ENCODE measurements around the gene CTLA4. TPM values are rescaled to one million over a fixed set of nuclear protein-coding genes. Genes with fewer than 3 reads are reported as not detected.

CTLA4 gene
- total and polyA plus RNA-seq, 10 of the 15 experiments (the other 5 are each of a cell fraction or from before 2014, with no cell fraction given) = not detected

DNA sequence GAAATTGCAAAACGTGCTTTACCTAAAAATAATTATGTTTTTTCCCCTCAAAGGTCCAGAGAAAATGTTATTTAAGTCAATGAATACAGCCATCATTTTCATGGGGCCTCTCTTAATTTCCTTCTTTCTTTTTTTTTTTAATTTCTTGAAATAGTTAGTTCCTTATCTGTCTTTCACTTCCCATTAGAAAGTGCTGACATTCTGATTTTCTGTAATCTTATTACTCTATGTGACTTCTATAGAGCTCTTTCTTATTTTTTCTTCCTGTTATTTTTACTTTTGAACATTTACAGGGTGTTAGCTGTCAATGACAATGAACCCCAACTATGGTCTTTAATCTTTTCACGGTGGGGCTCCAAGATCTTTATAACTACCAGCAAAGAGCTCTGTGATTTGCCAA, 30.0 kb downstream of the CTLA4 start (continued):
- TF ChIP-seq, protein P1, sequence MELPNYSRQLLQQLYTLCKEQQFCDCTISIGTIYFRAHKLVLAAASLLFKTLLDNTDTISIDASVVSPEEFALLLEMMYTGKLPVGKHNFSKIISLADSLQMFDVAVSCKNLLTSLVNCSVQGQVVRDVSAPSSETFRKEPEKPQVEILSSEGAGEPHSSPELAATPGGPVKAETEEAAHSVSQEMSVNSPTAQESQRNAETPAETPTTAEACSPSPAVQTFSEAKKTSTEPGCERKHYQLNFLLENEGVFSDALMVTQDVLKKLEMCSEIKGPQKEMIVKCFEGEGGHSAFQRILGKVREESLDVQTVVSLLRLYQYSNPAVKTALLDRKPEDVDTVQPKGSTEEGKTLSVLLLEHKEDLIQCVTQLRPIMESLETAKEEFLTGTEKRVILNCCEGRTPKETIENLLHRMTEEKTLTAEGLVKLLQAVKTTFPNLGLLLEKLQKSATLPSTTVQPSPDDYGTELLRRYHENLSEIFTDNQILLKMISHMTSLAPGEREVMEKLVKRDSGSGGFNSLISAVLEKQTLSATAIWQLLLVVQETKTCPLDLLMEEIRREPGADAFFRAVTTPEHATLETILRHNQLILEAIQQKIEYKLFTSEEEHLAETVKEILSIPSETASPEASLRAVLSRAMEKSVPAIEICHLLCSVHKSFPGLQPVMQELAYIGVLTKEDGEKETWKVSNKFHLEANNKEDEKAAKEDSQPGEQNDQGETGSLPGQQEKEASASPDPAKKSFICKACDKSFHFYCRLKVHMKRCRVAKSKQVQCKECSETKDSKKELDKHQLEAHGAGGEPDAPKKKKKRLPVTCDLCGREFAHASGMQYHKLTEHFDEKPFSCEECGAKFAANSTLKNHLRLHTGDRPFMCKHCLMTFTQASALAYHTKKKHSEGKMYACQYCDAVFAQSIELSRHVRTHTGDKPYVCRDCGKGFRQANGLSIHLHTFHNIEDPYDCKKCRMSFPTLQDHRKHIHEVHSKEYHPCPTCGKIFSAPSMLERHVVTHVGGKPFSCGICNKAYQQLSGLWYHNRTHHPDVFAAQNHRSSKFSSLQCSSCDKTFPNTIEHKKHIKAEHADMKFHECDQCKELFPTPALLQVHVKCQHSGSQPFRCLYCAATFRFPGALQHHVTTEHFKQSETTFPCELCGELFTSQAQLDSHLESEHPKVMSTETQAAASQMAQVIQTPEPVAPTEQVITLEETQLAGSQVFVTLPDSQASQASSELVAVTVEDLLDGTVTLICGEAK (IDR thresholded peaks at IDR 0.05; ENCODE audit: borderline replicate concordance) = no peak
- TF ChIP-seq SRF (IDR thresholded peaks at IDR 0.05; ENCODE audit: low read depth in 2 of 2, low read length in 2 of 2) = no peak
- TF ChIP-seq RBBP5 (conservative IDR thresholded peaks at IDR 0.05) = no peak

DNA sequence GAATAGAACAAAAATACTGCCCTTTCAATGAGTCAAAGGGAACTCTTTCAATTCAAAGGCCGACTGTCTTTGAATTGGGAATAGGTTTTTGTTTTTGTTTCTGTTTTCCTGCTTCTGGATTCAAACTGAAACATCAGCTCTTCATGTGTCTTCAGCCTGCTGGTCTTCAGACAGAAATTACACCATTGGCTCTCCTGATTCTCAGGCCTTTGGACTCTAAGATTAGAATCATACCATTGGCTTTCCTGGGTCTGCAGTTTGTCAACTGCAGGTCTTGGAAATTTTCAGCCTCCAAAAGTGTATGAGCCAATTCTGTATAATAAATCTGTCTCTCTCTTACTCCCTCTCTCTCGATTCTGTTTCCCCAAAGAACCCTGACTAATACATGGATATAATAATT, 31.1 kb downstream of the CTLA4 start:
- ATAC-seq (no peak), FAIRE-seq (no peak), DNase-seq (ENCODE audit: low read depth, low spot score) (no peak)
- ChIA-PET SMC1A (ENCODE audit: uncharacterized antibody, unreplicated experiment) (interaction anchor here (0.9 to 1.0 kb wide), 2 partner anchors 11 to 16 kb away, joined by 3 to 4 read pairs; no protein-coding TSS in a partner anchor), POLR2A (interaction anchor here (0.9 kb wide), 1 partner anchor 12 kb away, joined by 3 read pairs; no protein-coding TSS in a partner anchor), RAD21 (ENCODE audit: unreplicated experiment) (no interaction called here), CTCF (no interaction called here)
- H3K4me3 ChIP-seq = no peak overlapping the region
- H3K27me3 ChIP-seq (replicated peaks in 1 of 2; ENCODE audit: control insufficient read depth in 2 of 2, insufficient read depth in 2 of 2, low read length in 1 of 2) = no peaks in the 10 kb centered on the region; a peak in 1 of 4 replicates
- H3K36me3 ChIP-seq (ENCODE audit: control insufficient read depth in 2 of 2, insufficient read depth in 2 of 2, low read length in 1 of 2) = no peaks in the 10 kb centered on the region
- TF ChIP-seq EP300 (IDR thresholded peaks at IDR 0.05; ENCODE audit: borderline replicate concordance in 1 of 2, control insufficient read depth in 1 of 2, low read depth in 2 of 2, low read length in 2 of 2) = no peak
- TF ChIP-seq, protein P2, sequence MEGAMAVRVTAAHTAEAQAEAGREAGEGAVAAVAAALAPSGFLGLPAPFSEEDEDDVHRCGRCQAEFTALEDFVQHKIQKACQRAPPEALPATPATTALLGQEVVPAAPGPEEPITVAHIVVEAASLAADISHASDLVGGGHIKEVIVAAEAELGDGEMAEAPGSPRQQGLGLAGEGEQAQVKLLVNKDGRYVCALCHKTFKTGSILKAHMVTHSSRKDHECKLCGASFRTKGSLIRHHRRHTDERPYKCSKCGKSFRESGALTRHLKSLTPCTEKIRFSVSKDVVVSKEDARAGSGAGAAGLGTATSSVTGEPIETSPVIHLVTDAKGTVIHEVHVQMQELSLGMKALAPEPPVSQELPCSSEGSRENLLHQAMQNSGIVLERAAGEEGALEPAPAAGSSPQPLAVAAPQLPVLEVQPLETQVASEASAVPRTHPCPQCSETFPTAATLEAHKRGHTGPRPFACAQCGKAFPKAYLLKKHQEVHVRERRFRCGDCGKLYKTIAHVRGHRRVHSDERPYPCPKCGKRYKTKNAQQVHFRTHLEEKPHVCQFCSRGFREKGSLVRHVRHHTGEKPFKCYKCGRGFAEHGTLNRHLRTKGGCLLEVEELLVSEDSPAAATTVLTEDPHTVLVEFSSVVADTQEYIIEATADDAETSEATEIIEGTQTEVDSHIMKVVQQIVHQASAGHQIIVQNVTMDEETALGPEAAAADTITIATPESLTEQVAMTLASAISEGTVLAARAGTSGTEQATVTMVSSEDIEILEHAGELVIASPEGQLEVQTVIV (IDR thresholded peaks at IDR 0.05; ENCODE audit: borderline replicate concordance, partially characterized antibody) = no peak
- no peak for TF ChIP-seq CBX5 (IDR thresholded peaks at IDR 0.05; ENCODE audit: low read depth)
- TF ChIP-seq, protein P3, sequence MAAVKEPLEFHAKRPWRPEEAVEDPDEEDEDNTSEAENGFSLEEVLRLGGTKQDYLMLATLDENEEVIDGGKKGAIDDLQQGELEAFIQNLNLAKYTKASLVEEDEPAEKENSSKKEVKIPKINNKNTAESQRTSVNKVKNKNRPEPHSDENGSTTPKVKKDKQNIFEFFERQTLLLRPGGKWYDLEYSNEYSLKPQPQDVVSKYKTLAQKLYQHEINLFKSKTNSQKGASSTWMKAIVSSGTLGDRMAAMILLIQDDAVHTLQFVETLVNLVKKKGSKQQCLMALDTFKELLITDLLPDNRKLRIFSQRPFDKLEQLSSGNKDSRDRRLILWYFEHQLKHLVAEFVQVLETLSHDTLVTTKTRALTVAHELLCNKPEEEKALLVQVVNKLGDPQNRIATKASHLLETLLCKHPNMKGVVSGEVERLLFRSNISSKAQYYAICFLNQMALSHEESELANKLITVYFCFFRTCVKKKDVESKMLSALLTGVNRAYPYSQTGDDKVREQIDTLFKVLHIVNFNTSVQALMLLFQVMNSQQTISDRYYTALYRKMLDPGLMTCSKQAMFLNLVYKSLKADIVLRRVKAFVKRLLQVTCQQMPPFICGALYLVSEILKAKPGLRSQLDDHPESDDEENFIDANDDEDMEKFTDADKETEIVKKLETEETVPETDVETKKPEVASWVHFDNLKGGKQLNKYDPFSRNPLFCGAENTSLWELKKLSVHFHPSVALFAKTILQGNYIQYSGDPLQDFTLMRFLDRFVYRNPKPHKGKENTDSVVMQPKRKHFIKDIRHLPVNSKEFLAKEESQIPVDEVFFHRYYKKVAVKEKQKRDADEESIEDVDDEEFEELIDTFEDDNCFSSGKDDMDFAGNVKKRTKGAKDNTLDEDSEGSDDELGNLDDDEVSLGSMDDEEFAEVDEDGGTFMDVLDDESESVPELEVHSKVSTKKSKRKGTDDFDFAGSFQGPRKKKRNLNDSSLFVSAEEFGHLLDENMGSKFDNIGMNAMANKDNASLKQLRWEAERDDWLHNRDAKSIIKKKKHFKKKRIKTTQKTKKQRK (IDR thresholded peaks at IDR 0.05; ENCODE audit: low read depth, low read length) = no peak
- TF ChIP-seq IKZF2 (IDR thresholded peaks at IDR 0.05) = no peak
- no peaks in the 10 kb centered on the region for H3K4me1 ChIP-seq (ENCODE audit: control insufficient read depth, insufficient read depth, low read length)
- H4K20me1 ChIP-seq (ENCODE audit: control insufficient read depth, insufficient read depth) = no peaks in the 10 kb centered on the region
- no TSS peak for BruUV-seq (replicated peaks)
- in situ Hi-C loops (cut with MboI) = no loop called here
- peaks cover 4% of the 10 kb centered on the region; the same call in 2 of the 3 replicates for H3K9me3 ChIP-seq (replicated peaks; ENCODE audit: control insufficient read depth, insufficient read depth, low read length)
- intact Hi-C loops (cut with micrococcal nuclease; ENCODE audit: unreplicated experiment) = loop anchor here (5.0 kb wide), 1 partner anchor 56 kb away; no protein-coding TSS in a partner anchor
- H2AFZ ChIP-seq (ENCODE audit: control insufficient read depth, low read depth, low read length) = no peak overlapping the region
- no peak overlapping the region for H3K9ac ChIP-seq (ENCODE audit: control insufficient read depth, insufficient read depth, low read length)
- H3K79me2 ChIP-seq (ENCODE audit: control insufficient read depth, insufficient read depth, low read length) = no peaks in the 10 kb centered on the region
- 0% methylated on average over 2 of the region's 2 CpGs for WGBS (ENCODE audit: insufficient coverage, insufficient replicate concordance, low lambda C conversion rate, missing lambda C conversion rate)
- H3K4me2 ChIP-seq (ENCODE audit: control insufficient read depth, insufficient read depth) = no peak overlapping the region
- H3K27ac ChIP-seq (ENCODE audit: control insufficient read depth, insufficient read depth) = no peak overlapping the region
